Osteoblast (primary cell): ENCODE results near the gene SOS2. TPM values are rescaled to one million over a fixed set of nuclear protein-coding genes. Genes with fewer than 3 reads are reported as not detected.
A peak's percentile ranks its signal among the peaks of the same experiment; 100 is the strongest.

Experiments used
- DNase-seq: peaks from one replicate; pipeline ENCODE4 v3.0.0; 2011; ENCODE audit warnings: low spot score, mixed read lengths; ENCODE audit not compliant: insufficient read length; ENCODE audit errors: missing footprints
- H2AFZ ChIP-seq: 2 replicates; pipeline ENCODE4 v1.6.0; 2011; ENCODE audit warnings: mild to moderate bottlenecking, low read length
- H3K27ac ChIP-seq: 2 replicates; pipeline ENCODE4 v1.5.1; 2011; ENCODE audit warnings: mild to moderate bottlenecking, low read depth, low read length, moderate library complexity
- H3K27me3 ChIP-seq: 2 replicates; pipeline ENCODE4 v1.6.0; 2012; ENCODE audit warnings: mild to moderate bottlenecking, control low read depth, inconsistent platforms, low read length, moderate library complexity; ENCODE audit not compliant: insufficient read depth
- H3K36me3 ChIP-seq: 2 replicates; pipeline ENCODE4 v1.5.1; 2011; ENCODE audit warnings: mild to moderate bottlenecking, low read length, control low read depth, moderate library complexity; ENCODE audit not compliant: insufficient read depth
- H3K4me1 ChIP-seq: 2 replicates; pipeline ENCODE4 v1.5.1; 2011; ENCODE audit warnings: mild to moderate bottlenecking, low read length, control low read depth, moderate library complexity; ENCODE audit not compliant: insufficient read depth
- H3K4me2 ChIP-seq: 2 replicates; pipeline ENCODE4 v1.6.0; 2011; ENCODE audit warnings: mild to moderate bottlenecking, low read length; ENCODE audit not compliant: insufficient read depth
- H3K4me3 ChIP-seq: fragments of 200-600 bp; sonication (generic); 3 replicates; pipeline ENCODE4 v1.5.1; 2012; ENCODE audit warnings: mild to moderate bottlenecking, low read length, inconsistent platforms; ENCODE audit not compliant: insufficient read depth
- H3K79me2 ChIP-seq: 2 replicates; pipeline ENCODE4 v1.6.0; 2012; ENCODE audit warnings: mild to moderate bottlenecking, low read length, control low read depth, inconsistent platforms; ENCODE audit not compliant: insufficient read depth
- H3K9me3 ChIP-seq: 2 replicates; pipeline ENCODE4 v1.5.1; 2011; ENCODE audit warnings: low read depth, low read length, control low read depth
- H4K20me1 ChIP-seq: 2 replicates; pipeline ENCODE4 v1.6.0; 2012; ENCODE audit warnings: mild to moderate bottlenecking, low read length, control low read depth; ENCODE audit not compliant: insufficient read depth
- total RNA-seq: library from RNA; depleted of rRNA; stranded (reverse); fragments of >200 nt; gene quantifications from 2 replicates; pipeline ENCODE4 v1.2.3, GENCODE V29; 2012
- TF ChIP-seq, protein P1 (sequence below): IDR thresholded peaks from 2 replicates; pipeline ENCODE4 v1.5.1; 2011; ENCODE audit warnings: mild to moderate bottlenecking, low read depth, low read length, moderate library complexity; ENCODE audit errors: extremely low read depth

The SOS2 gene
- 29.7 and 30.6 TPM in 2 replicates for total RNA-seq

- Histone ChIP-seq H3K27ac (peak within 1 kb of the TSS; percentile 86), H3K9me3 (no peaks in the 10 kb centered on the region), H3K36me3 (no peaks in the 10 kb centered on the region), H3K4me3 (peak within 1 kb of the TSS; percentile 89), H3K4me2 (peak within 1 kb of the TSS; percentile 100), H3K27me3 (no peaks in the 10 kb centered on the region), H3K4me1 (peaks cover 18% of the 10 kb centered on the region), H4K20me1 (peaks cover 32% of the 10 kb centered on the region), H2AFZ (peak within 1 kb of the TSS; percentile 98), H3K79me2 (peaks cover 42% of the 10 kb centered on the region)
- TF ChIP-seq, protein P1, sequence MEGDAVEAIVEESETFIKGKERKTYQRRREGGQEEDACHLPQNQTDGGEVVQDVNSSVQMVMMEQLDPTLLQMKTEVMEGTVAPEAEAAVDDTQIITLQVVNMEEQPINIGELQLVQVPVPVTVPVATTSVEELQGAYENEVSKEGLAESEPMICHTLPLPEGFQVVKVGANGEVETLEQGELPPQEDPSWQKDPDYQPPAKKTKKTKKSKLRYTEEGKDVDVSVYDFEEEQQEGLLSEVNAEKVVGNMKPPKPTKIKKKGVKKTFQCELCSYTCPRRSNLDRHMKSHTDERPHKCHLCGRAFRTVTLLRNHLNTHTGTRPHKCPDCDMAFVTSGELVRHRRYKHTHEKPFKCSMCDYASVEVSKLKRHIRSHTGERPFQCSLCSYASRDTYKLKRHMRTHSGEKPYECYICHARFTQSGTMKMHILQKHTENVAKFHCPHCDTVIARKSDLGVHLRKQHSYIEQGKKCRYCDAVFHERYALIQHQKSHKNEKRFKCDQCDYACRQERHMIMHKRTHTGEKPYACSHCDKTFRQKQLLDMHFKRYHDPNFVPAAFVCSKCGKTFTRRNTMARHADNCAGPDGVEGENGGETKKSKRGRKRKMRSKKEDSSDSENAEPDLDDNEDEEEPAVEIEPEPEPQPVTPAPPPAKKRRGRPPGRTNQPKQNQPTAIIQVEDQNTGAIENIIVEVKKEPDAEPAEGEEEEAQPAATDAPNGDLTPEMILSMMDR = no peak
- peak; percentile 99 for DNase-seq
Observed at GRCh38 chr14:50231475-50232275, at the start of gene SOS2. SOS2 (minus strand) TSS chr14:50231578; CDS start chr14:50231283, 295 bp downstream.

DNA sequence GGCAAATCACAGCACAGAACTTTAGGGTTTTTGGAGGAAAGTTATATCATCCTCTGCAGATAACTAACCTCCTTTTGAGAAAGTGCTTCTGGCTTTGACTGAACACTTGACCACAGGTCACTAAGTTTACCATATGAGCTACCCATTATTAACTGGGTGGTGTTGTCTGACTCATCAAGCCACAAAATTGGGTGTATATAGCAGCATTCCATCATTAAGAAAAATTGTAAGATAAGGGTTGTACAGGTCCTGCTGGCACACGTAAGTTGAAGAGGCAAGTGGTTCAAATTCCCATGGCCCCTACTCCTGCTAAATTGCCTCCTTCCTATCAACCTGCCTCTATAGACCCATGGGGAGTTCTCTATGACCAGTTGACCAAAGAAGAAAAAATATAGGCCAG lies 41.1 kb upstream of the SOS2 start:
- Histone ChIP-seq H3K36me3 (no peaks in the 10 kb centered on the region), H4K20me1 (no peaks in the 10 kb centered on the region), H3K27me3 (no peaks in the 10 kb centered on the region), H3K9me3 (no peaks in the 10 kb centered on the region), H3K4me2 (no peak overlapping the region), H3K4me3 (no peak overlapping the region), H2AFZ (no peak overlapping the region), H3K4me1 (no peaks in the 10 kb centered on the region), H3K27ac (no peak overlapping the region), H3K79me2 (no peaks in the 10 kb centered on the region)
- DNase-seq = no peak
- TF ChIP-seq, protein P1 = no peak

DNA sequence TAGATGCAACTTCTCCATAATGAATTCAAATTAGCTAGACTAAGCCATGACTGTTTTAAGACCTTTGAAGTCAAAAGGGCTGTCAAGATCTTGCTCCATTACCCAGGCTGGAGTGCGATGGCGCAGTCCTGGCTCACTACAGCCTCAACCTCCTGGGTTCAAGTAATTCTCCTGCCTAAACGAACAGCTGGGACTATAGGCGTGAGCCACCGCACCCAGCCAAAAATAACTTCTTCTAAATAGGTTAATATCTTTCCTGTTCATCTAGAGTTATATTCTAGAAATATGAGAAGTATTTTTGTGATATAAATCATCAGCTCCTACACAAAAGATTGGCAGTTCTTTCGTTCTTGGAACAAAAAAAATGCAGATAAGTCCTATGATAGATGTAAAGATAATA lies 39.6 kb upstream of the SOS2 start:
- Histone ChIP-seq H3K36me3 (no peaks in the 10 kb centered on the region), H3K27me3 (no peaks in the 10 kb centered on the region), H2AFZ (no peak overlapping the region), H3K9me3 (no peaks in the 10 kb centered on the region), H3K79me2 (no peaks in the 10 kb centered on the region), H3K4me3 (no peak overlapping the region), H3K27ac (no peak overlapping the region), H3K4me1 (no peaks in the 10 kb centered on the region), H4K20me1 (no peaks in the 10 kb centered on the region), H3K4me2 (no peak overlapping the region)
- TF ChIP-seq, protein P1 = no peak
- DNase-seq = no peak

DNA sequence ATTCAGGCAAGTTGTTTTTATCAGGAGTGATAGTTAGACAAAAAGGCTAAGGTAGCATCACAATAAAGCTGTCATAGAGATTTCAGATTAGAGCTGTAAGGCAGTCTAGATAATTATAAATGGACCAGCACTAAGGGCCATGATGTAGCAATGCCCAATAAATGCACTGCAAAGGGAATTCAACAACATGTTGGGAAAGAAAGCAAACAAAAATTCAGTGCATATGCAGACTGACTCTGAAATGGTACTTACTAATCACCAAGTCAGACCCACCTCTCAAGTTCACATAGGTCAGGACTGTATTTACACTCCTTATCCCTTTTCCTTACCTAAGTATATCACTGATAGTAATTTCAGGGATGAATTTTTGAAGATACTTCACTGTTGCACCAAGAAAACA lies 33.7 kb upstream of the SOS2 start:
- Histone ChIP-seq H3K36me3 (no peaks in the 10 kb centered on the region), H3K27me3 (no peaks in the 10 kb centered on the region), H3K4me1 (no peaks in the 10 kb centered on the region), H4K20me1 (no peaks in the 10 kb centered on the region), H3K4me2 (no peak overlapping the region), H3K27ac (no peak overlapping the region), H3K9me3 (no peaks in the 10 kb centered on the region), H3K4me3 (no peak overlapping the region), H2AFZ (no peak overlapping the region), H3K79me2 (no peaks in the 10 kb centered on the region)
- DNase-seq = no peak
- TF ChIP-seq, protein P1 = no peak
